Medulla oblongata (tissue), 1 donor: ENCODE results near the gene TRAPPC12.
A peak's percentile ranks its signal among the peaks of the same experiment; 100 is the strongest.

Source experiments
- DNase-seq: peaks from one replicate; pipeline ENCODE4 v3.0.0-alpha.2; 2015; ENCODE audit errors: extremely low spot score

The TRAPPC12 gene

GRCh38 chr2:3468296-3468988 lies 88.9 kb downstream of the TRAPPC12 start:
- DNase-seq = no peak

GRCh38 chr2:3469486-3469885 lies 90.0 kb downstream of the TRAPPC12 start:
- DNase-seq = no peak

- DNase-seq = peak; percentile 46
These were observed 90.7 kb downstream of the TRAPPC12 start for GRCh38 chr2:3470166-3470651.

- DNase-seq = no peak
These were observed 91.6 kb downstream of the TRAPPC12 start for GRCh38 chr2:3470856-3471737.

- DNase-seq = no peak
These were observed 92.8 kb downstream of the TRAPPC12 start for GRCh38 chr2:3472296-3472695.

GRCh38 chr2:3472966-3473365 lies 93.5 kb downstream of the TRAPPC12 start:
- no peak for DNase-seq

GRCh38 chr2:3475771-3476170 lies 96.3 kb downstream of the TRAPPC12 start:
- DNase-seq = peak; percentile 35

GRCh38 chr2:3476321-3476984 lies 97.0 kb downstream of the TRAPPC12 start:
- peak; percentile 90 for DNase-seq

GRCh38 chr2:3476985-3477327 lies 97.5 kb downstream of the TRAPPC12 start:
- no peak for DNase-seq

- no peak for DNase-seq
These were observed 99.4 kb downstream of the TRAPPC12 start for GRCh38 chr2:3478846-3479385.

- no peak for DNase-seq
These were observed 100.2 kb downstream of the TRAPPC12 start for GRCh38 chr2:3479430-3480320.

- no peak for DNase-seq
These were observed 101.0 kb downstream of the TRAPPC12 start for GRCh38 chr2:3480352-3481010.

GRCh38 chr2:3481011-3481400 lies 101.5 kb downstream of the TRAPPC12 start:
- DNase-seq = no peak

GRCh38 chr2:3481736-3482362 lies 102.4 kb downstream of the TRAPPC12 start:
- no peak for DNase-seq

GRCh38 chr2:3482363-3482821 lies 102.9 kb downstream of the TRAPPC12 start:
- DNase-seq = no peak

GRCh38 chr2:3483227-3483985 lies 103.9 kb downstream of the TRAPPC12 start:
- DNase-seq = no peak

- DNase-seq = no peak
These were observed 104.8 kb downstream of the TRAPPC12 start for GRCh38 chr2:3483986-3484960.

- DNase-seq = no peak
These were observed 105.7 kb downstream of the TRAPPC12 start for GRCh38 chr2:3485166-3485565.
